Activated naive CD8-positive, alpha-beta T cell treated with anti-CD3 and anti-CD28 coated beads, Interleukin-2, amount 50 U/mL, for 16 hours (primary cell): ENCODE measurements around the gene CDH22.
A peak's percentile ranks its signal among the peaks of the same experiment; 100 is the strongest.

Experiments used
- DNase-seq: peaks from one replicate; pipeline ENCODE4 v3.0.0-alpha.2; 2020; ENCODE audit warnings: low read depth, low spot score

CDH22 gene

GRCh38 chr20:46195264-46196036, 112.8 kb downstream of the CDH22 start:
- DNase-seq: no peak

GRCh38 chr20:46194409-46194808, 113.9 kb downstream of the CDH22 start:
- no peak for DNase-seq

GRCh38 chr20:46192376-46192944, 115.8 kb downstream of the CDH22 start:
- no peak for DNase-seq

GRCh38 chr20:46191611-46192010, 116.7 kb downstream of the CDH22 start:
- no peak for DNase-seq

- no peak for DNase-seq
Observed at GRCh38 chr20:46191168-46191540, 117.1 kb downstream of the CDH22 start.

GRCh38 chr20:46190478-46191167, 117.7 kb downstream of the CDH22 start:
- no peak for DNase-seq

- DNase-seq: no peak
Observed at GRCh38 chr20:46188866-46189541, 119.3 kb downstream of the CDH22 start.

GRCh38 chr20:46186210-46186609, 122.1 kb downstream of the CDH22 start:
- DNase-seq: no peak

GRCh38 chr20:46185353-46185752, 122.9 kb downstream of the CDH22 start:
- no peak for DNase-seq

- no peak for DNase-seq
Observed at GRCh38 chr20:46183768-46184167, 124.5 kb downstream of the CDH22 start.

- DNase-seq: no peak
Observed at GRCh38 chr20:46182276-46183200, 125.8 kb downstream of the CDH22 start.

- DNase-seq: no peak
Observed at GRCh38 chr20:46179862-46180261, 128.4 kb downstream of the CDH22 start.

- DNase-seq: no peak
Observed at GRCh38 chr20:46178891-46179290, 129.4 kb downstream of the CDH22 start.

- DNase-seq: no peak
Observed at GRCh38 chr20:46177768-46178167, 130.5 kb downstream of the CDH22 start.

- no peak for DNase-seq
Observed at GRCh38 chr20:46176739-46177378, 131.4 kb downstream of the CDH22 start.

- no peak for DNase-seq
Observed at GRCh38 chr20:46175127-46175494, 133.2 kb downstream of the CDH22 start.

GRCh38 chr20:46174469-46175126, 133.7 kb downstream of the CDH22 start:
- peak; percentile 52 for DNase-seq

GRCh38 chr20:46173652-46174468, 134.4 kb downstream of the CDH22 start:
- no peak for DNase-seq

- no peak for DNase-seq
Observed at GRCh38 chr20:46172961-46173536, 135.2 kb downstream of the CDH22 start.
